Stimulated activated naive CD8-positive, alpha-beta T cell treated with anti-CD3 and anti-CD28 coated beads, Interleukin-15, amount 100 ng/mL, for 72 hours (primary cell): Measurements from ENCODE around the gene ZACN.

Experiments
- ATAC-seq: fragments of 150-1000 bp; cut with Tn5 transposase; 2 replicates; pipeline ENCODE4 v1.10.0; 2021; ENCODE audit warnings: mild to moderate bottlenecking, moderate library complexity
- DNase-seq, 2 donors: peaks; one replicate each; pipeline ENCODE4 v3.0.0; 2021 to 2022
- H3K27ac Mint-ChIP-seq, 2 donors: one replicate each; pipeline ENCODE4 v1.8.0; 2022; ENCODE audit warnings: mild to moderate bottlenecking in 2 of 2, mixed read lengths in 2 of 2, moderate library complexity in 2 of 2
- H3K27me3 Mint-ChIP-seq: one replicate; pipeline ENCODE4 v1.8.0; 2022; ENCODE audit warnings: mixed read lengths
- H3K4me1 Mint-ChIP-seq: one replicate; pipeline ENCODE4 v1.8.0; 2022; ENCODE audit warnings: mild to moderate bottlenecking, mixed read lengths
- H3K4me3 Mint-ChIP-seq, 2 donors: one replicate each; pipeline ENCODE4 v1.8.0; 2022; ENCODE audit warnings: mild to moderate bottlenecking in 2 of 2, mixed read lengths in 2 of 2, moderate library complexity in 1 of 2
- H3K9me3 Mint-ChIP-seq, 2 donors: one replicate each; pipeline ENCODE4 v1.8.0; 2022; ENCODE audit warnings: mixed read lengths in 2 of 2

The ZACN gene

DNA sequence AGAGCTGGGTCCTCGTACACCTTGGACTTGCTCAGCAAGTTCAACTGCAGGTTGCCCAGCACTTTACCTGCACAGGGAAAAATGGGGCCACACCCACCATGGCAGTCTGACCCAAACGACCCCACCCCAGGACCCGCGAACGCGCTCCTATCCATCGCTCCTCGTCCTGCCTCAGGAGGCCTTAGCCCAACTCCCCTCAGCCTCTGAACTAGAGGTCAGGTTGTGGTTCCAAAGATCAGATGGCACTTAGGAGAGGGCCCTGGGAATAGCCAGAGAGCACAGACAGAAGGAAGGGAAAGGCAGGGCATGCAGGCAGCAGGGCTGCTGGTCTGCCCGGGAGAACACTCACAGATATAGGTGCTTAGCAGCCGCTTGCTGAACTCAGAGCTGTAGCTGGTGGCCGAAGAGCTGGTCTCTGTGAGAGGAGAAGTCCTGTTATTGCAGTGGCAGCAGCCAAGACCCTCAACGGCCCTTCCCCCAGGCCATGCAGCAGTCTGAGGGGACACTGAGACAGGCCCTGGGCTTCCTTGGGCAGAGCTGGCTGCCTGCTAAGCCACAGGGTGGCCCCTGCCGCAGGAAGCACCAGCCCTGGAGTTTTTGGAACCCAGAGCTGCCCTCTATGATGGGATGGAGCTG lies 6.9 kb downstream of the ZACN start:
- H3K9me3 Mint-ChIP-seq = no peaks in the 10 kb centered on the region
- H3K4me1 Mint-ChIP-seq = peaks cover 2% of the 10 kb centered on the region
- DNase-seq (no peak), ATAC-seq (no peak)
- H3K4me3 Mint-ChIP-seq = no peak overlapping the region
- H3K27me3 Mint-ChIP-seq = no peaks in the 10 kb centered on the region
- H3K27ac Mint-ChIP-seq = no peak overlapping the region

DNA sequence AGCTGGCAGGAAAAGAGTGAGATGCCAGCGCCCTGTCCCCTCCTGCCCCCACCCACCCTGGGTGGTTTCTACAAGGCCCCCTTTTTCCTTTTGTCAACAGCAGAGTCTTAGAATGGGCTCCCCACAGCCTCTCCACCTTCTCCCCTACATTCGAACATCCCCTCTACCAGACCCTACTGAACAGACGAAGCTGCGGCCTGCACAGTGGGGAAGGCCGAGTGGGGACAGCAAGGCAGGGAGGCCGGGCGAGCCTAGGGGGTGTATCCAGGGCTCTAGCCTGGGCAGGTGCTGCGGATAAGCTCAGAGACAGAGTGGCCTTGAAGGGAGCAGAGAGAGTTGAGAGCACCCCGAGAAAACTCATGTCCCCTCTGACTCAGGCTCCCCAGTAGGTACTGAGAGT lies 7.4 kb downstream of the ZACN start:
- Mint-ChIP-seq H3K9me3 (no peaks in the 10 kb centered on the region), H3K27me3 (no peaks in the 10 kb centered on the region), H3K4me3 (no peak overlapping the region), H3K4me1 (no peaks in the 10 kb centered on the region), H3K27ac (no peak overlapping the region)
- DNase-seq = no peak
- no peak for ATAC-seq

DNA sequence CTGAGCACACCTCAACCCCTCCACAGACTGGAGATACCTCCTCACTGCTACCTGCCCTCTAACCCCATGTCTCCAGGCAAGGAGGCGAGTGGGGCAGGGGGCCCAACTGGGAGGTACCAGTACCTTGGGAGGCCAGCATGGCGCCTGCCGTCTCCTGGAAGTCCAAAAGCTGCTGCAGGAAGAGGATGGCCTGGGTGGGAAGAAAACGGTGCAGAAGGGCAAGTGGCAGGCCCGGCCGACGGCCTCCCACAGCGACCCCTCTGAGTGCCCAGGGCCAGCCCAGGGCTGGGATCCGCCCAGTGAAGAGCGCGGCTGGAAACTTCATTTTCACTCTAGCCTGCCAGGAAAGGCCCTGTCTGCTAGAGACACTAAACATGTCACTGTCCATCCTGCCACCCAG lies 8.5 kb downstream of the ZACN start:
- Mint-ChIP-seq H3K4me3 (no peak overlapping the region), H3K9me3 (no peaks in the 10 kb centered on the region), H3K27ac (no peak overlapping the region), H3K27me3 (no peaks in the 10 kb centered on the region), H3K4me1 (no peaks in the 10 kb centered on the region)
- ATAC-seq (no peak), DNase-seq (no peak)

DNA sequence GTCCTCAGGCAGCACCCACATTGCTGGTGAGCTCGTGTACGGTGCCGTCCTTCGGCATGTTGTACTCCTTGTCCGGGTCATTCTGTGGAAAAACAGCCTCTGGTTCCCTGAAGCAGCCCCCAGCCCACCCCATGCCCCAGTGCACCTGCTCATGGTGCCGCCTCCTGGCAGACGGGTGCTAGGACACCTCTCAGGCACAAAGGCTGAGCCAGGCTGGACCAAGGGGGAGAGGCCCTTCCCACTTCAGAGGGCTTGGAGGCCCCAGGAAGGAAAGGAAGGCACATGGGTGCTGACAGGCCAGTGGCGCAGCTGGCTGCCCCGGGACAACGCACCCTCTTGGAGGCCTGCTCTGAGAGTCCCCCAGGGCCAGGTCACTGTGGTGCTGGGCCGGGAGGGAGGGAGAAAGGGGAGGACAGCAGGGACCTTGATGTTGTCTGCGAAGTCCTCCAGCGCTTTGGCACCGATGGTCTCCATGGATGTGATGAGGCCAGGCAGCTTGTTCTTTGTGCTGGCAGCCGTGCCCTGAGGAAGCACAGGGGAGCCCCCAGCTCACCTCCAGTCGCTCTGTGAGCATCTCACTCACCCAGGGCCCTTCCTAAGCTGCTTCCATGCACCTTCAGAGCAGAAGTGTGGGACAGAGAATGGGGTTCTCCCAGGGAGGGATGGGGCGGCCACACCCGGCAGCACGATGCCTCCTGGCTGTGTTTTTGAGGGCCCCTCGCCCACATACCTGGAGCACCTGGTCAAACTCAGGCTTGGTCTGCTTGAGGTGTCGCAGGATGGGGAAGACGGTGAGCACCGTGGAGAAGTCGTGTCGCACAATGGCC lies 9.3 kb downstream of the ZACN start:
- Mint-ChIP-seq H3K4me1 (no peaks in the 10 kb centered on the region), H3K27ac (no peak overlapping the region), H3K4me3 (no peak overlapping the region), H3K9me3 (no peaks in the 10 kb centered on the region), H3K27me3 (no peaks in the 10 kb centered on the region)
- ATAC-seq (no peak), DNase-seq (no peak)

DNA sequence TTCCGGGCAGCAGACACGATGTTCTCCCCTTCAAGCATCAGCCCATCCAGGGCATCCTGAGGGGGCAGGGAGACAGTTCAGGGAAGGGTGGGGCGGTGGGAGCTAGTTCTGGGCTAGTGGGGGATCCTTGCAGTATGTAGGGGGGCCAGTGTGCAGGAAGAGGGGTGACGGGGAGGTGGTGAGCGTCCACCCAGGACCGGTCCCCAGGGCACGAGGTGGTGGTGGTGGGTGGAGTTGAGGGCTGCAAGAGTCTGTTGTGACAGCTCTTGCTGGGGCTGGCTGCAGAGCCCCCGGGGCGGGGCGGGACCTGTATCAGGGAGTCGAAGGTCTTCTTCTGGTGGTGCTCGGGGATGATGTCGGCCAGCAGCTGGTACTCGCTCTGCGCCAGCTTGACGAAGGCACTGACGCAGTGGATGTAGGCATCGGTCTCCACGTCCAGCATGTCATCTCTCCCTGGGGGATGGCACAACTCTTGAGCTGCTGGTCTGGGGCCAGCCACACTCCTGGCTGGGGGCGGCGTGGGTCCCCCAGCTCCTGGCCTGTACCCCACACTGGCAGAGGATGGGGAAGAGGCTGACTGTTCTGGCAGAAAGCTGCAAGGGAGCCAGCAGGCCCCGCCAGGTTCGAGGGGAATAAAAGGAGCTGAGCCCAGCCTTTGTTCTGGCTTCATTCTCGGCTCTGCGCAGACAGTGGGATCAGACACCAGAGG lies 10.0 kb downstream of the ZACN start:
- Mint-ChIP-seq H3K4me3 (no peak overlapping the region), H3K9me3 (no peaks in the 10 kb centered on the region), H3K4me1 (no peaks in the 10 kb centered on the region), H3K27ac (peak overlapping the region in 1 of 2 donors; percentile 89), H3K27me3 (no peaks in the 10 kb centered on the region)
- ATAC-seq = no peak
- no peak for DNase-seq

DNA sequence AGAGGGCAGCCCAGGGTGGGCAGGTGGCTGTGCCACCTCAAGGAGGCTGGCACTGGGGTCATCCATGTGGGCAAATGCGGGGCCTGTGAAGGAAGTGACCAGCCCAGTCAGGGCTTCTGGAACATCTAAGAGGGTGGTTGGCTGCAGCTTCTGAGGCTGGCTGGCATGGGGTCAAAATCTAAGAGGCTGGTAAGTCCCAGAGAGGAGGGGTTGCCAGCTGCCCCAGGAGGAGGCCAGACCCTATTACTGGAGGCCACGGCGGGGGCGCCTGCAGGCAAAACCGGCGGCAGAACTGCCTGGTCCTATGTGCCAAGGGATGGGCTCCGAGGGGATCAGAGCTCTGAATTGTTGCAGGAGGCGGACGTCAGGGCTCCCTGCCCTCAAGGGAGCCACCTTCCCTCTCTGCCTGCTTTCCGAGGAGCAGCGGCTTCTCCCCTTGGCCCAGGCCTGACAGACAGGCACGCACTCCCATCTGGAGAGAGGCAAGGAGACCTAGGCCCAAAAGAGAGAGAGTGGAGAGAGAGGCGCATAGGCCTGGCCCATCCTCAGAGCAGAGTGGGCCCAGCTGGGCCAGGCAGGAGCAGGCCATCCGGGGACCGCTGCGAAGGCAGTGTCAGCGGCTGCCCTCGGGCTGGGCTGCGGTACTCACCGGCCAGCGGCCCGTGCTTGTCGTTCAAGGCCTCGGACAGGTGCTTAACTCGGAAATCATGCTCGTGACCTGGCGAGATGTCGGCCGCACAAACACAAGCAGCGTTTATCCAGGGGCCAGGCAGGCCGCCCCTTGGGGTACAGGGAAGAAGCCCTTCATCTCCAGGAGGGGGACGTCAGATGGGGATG lies 10.9 kb downstream of the ZACN start:
- Mint-ChIP-seq H3K4me1 (no peaks in the 10 kb centered on the region), H3K27me3 (no peaks in the 10 kb centered on the region), H3K9me3 (no peaks in the 10 kb centered on the region), H3K27ac (peak overlapping the region in 1 of 2 donors; percentile 86), H3K4me3 (no peak overlapping the region)
- ATAC-seq = no peak
- no peak for DNase-seq

DNA sequence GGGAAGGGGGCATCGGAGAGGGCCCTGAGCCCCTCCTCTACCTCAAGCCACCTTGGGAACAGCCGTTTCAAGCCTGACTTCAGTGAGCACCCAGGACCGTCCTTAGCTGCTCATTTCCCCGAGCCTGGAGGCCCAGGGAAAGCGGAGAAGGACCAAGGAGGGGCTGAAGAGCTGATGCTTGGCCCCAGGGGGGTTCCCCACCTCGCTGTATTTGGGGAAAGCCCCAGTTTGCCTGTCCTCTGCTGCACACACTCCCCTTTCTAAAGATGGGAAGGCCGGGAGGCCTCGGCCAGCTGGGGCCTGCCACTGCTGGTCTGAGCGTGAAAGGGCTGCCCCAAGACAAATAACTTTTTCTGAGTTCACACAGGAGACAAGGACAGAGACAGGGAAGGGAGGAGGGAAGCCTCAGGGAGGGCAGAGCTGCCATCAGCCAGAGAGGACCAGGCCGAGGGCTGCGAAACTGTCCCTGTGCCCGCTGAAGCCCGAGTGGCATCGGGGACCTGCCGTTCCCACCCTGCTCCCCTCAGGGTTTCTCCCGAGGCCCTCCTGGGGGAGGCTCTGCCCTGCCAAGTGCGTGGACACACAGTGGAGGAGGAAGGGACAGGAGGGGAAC lies 11.6 kb downstream of the ZACN start:
- peak overlapping the region in 1 of 2 donors; percentile 31 for H3K27ac Mint-ChIP-seq
- no peak overlapping the region for H3K4me3 Mint-ChIP-seq
- no peak for ATAC-seq
- no peaks in the 10 kb centered on the region for H3K9me3 Mint-ChIP-seq
- H3K4me1 Mint-ChIP-seq = no peaks in the 10 kb centered on the region
- DNase-seq = no peak
- no peaks in the 10 kb centered on the region for H3K27me3 Mint-ChIP-seq

DNA sequence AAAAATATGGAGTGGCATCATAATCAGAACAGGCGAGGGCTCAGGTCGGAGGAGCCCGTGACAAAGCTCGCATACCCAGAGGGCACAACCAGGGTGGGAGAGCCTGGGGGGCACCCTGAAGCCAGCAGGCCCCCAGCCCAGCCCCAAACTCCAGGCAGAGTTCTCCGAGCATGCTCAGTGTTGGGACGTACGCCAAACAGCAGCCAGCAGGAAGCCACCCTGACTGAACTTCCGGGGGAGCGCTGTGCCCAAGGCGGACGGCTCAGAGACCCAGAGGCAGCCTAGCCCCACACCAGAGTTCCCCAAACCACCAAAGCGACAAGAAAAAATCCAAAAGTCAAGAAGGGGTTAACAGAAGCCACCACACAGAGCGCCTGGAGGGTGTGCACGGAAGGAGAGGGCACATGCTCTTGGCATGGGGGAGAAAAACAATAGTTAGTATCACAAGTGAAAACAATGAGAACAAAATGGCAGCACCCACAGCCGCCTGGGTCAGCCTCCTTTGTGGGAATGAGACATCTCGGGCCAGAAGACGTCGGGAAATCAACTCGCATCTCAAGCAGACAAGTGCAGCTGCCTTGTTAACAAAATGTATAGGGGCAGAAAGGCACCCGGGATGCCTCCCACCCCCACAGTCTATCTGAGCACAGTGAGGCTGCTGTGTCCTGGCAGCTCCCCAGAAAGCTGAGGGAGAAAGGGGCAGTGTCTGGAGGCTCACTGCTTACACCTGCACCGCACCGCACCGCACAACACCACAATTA lies 12.7 kb downstream of the ZACN start:
- Mint-ChIP-seq H3K4me1 (no peaks in the 10 kb centered on the region), H3K27ac (peak overlapping the region; percentile 71 to 89), H3K9me3 (no peaks in the 10 kb centered on the region), H3K4me3 (peak overlapping the region; percentile 23 to 66), H3K27me3 (no peaks in the 10 kb centered on the region)
- ATAC-seq (peak; percentile 51), DNase-seq (no peak)

DNA sequence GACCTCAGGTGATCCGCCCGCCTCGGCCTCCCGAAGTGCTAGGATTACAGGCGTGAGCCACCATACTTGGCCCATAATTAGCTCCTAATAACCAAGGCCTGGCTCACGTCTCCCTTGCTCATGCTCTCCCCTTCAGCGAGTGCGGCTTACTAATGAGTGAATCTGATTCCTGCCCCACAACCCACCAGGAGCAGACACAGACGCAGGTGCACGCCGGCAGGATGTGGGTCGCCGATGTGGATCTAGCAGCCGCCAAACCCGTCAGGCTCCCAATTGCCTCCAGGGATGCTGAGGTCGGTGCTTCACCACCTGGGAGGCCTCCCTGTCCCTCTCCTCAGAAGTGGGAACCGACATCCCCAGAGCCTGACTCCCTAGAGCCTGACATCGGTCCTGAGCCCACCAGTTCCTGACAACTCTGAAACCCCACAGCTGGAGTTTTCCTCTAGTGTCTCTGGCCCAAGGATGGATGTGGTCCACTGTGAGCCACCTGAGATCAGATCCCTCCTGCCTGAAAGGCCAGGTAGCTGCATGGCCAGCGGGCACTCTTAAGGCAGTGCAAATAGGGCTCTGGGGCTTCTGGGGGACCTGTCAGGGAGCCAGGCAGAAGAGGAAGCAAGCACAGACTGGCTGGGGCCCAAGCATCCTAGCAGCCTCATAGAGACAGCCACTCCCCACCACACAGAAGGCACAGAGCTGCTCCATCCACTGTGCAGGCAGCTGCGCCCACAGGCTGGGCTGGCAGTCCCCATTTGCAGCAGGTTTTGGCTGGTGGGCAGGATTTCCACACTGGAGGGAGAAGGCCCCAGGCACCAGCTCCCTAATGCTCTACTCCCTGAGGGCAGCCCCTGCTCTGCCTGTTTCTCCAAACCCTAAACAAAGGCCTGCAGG lies 13.8 kb downstream of the ZACN start:
- Mint-ChIP-seq H3K9me3 (no peaks in the 10 kb centered on the region), H3K27me3 (no peaks in the 10 kb centered on the region), H3K4me3 (no peak overlapping the region), H3K27ac (peak overlapping the region in 1 of 2 donors; percentile 76), H3K4me1 (peaks cover 2% of the 10 kb centered on the region)
- DNase-seq (no peak), ATAC-seq (no peak)

DNA sequence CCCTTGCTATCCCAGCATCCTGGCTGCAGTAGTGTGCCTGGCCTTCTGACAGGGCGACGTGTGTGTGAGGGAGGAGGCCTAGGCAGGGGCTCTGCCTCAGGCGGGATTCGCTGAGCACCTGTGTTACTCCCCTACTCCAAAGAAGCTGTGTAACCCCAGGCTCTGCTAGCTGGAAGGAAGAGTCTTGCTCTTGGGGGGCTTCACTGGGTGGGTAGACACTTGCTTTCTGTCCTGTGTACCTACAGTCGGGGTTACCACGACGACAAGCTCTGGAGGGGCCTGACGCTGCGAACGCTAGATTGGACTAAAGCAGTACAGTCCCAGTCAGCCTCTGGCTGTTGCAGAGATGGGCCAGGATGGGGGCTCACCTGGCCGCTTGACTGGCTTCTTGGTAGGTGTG lies 15.1 kb downstream of the ZACN start:
- H3K27ac Mint-ChIP-seq = peak overlapping the region in 1 of 2 donors; percentile 21
- peaks cover 4% of the 10 kb centered on the region for H3K4me1 Mint-ChIP-seq
- H3K27me3 Mint-ChIP-seq = no peaks in the 10 kb centered on the region
- DNase-seq (no peak), ATAC-seq (no peak)
- H3K9me3 Mint-ChIP-seq = no peaks in the 10 kb centered on the region
- H3K4me3 Mint-ChIP-seq = no peak overlapping the region

DNA sequence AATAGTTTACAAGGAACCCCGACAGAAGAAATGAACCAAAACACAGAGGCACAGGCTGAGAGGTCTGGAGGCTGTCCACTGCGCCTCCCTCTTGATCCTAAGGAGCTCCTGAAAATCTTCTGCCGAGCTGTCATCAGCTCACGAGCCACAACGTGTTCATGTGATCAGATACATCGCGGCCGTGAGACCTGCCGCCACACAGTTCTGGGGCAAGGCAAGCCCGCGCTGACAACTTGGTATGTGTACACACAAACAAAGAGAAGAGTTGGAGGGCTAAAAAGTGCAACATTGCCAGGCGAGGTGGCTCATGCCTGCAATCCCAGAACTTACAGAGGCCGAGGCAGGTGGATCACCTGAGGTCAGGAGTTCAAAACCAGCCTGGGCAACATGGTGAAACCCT lies 17.0 kb downstream of the ZACN start:
- ATAC-seq (no peak), DNase-seq (no peak)
- Mint-ChIP-seq H3K27me3 (no peaks in the 10 kb centered on the region), H3K4me1 (peaks cover 4% of the 10 kb centered on the region), H3K9me3 (no peaks in the 10 kb centered on the region), H3K27ac (no peak overlapping the region), H3K4me3 (no peak overlapping the region)

DNA sequence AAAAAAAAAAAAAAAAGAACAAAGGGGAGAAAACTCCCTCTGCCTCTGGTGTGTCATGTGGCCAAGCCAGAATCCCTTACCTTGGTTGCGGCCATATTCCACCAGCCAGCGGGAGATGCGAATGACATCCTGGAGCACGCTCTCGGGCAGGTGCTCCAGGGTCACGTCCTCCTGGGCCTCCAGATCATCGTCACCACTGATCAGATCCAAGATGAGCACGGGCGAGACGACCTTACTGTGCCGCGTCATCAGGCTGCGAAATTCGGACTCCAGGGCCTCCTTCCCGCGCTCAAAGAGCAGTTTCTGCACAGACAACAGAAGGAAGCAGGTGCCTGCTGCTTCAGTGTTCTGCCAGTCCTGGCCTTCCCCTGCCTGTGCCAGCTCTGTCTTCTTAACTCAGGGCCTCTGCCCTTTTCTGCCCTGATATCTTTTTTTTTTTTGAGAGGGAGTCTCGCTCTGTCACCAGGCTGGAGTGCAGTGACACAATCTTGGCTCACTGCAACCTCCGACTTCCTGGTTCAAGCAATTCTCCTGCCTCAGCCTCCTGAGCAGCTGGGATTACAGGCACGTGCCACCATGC lies 18.8 kb downstream of the ZACN start:
- no peaks in the 10 kb centered on the region for H3K9me3 Mint-ChIP-seq
- DNase-seq = no peak
- H3K27ac Mint-ChIP-seq = peak overlapping the region in 1 of 2 donors; percentile 31
- peaks cover 16% of the 10 kb centered on the region for H3K4me1 Mint-ChIP-seq
- ATAC-seq = no peak
- no peak overlapping the region for H3K4me3 Mint-ChIP-seq
- no peaks in the 10 kb centered on the region for H3K27me3 Mint-ChIP-seq

DNA sequence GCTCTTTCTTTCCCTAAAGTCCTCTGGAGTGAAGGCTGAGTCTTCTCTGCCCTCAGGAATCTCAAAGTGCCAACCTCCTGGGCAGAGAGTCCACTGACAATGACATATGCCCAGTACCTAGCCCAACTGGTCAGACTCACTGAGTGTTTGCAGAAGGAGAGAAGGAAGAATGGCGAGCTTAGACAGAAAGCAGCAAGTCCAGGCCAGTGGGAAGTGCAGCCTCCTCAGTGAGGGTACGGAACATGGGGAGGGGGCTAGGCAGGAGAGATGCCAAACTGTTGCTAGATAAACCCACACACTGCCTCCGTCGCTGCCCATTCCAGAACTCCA lies 23.9 kb downstream of the ZACN start:
- Mint-ChIP-seq H3K9me3 (no peaks in the 10 kb centered on the region), H3K4me1 (peaks cover 31% of the 10 kb centered on the region)
- no peak for ATAC-seq

More for the DNA sequence above, 23.9 kb downstream of the ZACN start:
- peak overlapping the region; percentile 95 to 96 for H3K4me3 Mint-ChIP-seq
- H3K27me3 Mint-ChIP-seq = no peaks in the 10 kb centered on the region
- H3K27ac Mint-ChIP-seq = peak overlapping the region; percentile 98
- no peak for DNase-seq
